Measurements from ENCODE around the gene SLX4IP.

SLX4IP gene

GRCh38 chr20:10639077-10639736 lies 204.1 kb downstream of the SLX4IP start:
- DNase-seq = no peak

- DNase-seq = no peak
These were observed 204.8 kb downstream of the SLX4IP start for GRCh38 chr20:10639737-10640556.

GRCh38 chr20:10640897-10641296 lies 205.8 kb downstream of the SLX4IP start:
- no peak for DNase-seq

GRCh38 chr20:10641467-10641866 lies 206.4 kb downstream of the SLX4IP start:
- DNase-seq = no peak

GRCh38 chr20:10641893-10642292 lies 206.8 kb downstream of the SLX4IP start:
- no peak for DNase-seq

- DNase-seq = no peak
These were observed 207.9 kb downstream of the SLX4IP start for GRCh38 chr20:10642856-10643559.

- no peak for DNase-seq
These were observed 208.4 kb downstream of the SLX4IP start for GRCh38 chr20:10643560-10643873.

GRCh38 chr20:10644458-10645204 lies 209.5 kb downstream of the SLX4IP start:
- DNase-seq = no peak

- DNase-seq = no peak
These were observed 210.1 kb downstream of the SLX4IP start for GRCh38 chr20:10645205-10645570.

GRCh38 chr20:10646006-10646405 lies 210.9 kb downstream of the SLX4IP start:
- no peak for DNase-seq

- no peak for DNase-seq
These were observed 211.8 kb downstream of the SLX4IP start for GRCh38 chr20:10646886-10647420.

GRCh38 chr20:10647471-10647870 lies 212.4 kb downstream of the SLX4IP start:
- no peak for DNase-seq

GRCh38 chr20:10647909-10648308 lies 212.8 kb downstream of the SLX4IP start:
- no peak for DNase-seq

GRCh38 chr20:10648651-10649050 lies 213.5 kb downstream of the SLX4IP start:
- no peak for DNase-seq

- no peak for DNase-seq
These were observed 214.1 kb downstream of the SLX4IP start for GRCh38 chr20:10649080-10649796.

GRCh38 chr20:10649797-10650160 lies 214.7 kb downstream of the SLX4IP start:
- no peak for DNase-seq

GRCh38 chr20:10651227-10651990 lies 216.3 kb downstream of the SLX4IP start:
- no peak for DNase-seq

GRCh38 chr20:10652185-10652584 lies 217.1 kb downstream of the SLX4IP start:
- DNase-seq = no peak

- DNase-seq = no peak
These were observed 217.7 kb downstream of the SLX4IP start for GRCh38 chr20:10652660-10653261.

GRCh38 chr20:10653599-10654249 lies 218.6 kb downstream of the SLX4IP start:
- no peak for DNase-seq

GRCh38 chr20:10654250-10654610 lies 219.1 kb downstream of the SLX4IP start:
- no peak for DNase-seq

Data from stimulated activated CD4-positive, alpha-beta T cell treated with anti-CD3 and anti-CD28 coated beads, Interleukin-4, amount 100 ng/mL, for 1 hour (primary cell).